WERI-Rb-1 (cell line): ENCODE data around the gene ADORA2A.
"Not testable (repeated sequence)": the region's sequence is repeated elsewhere in the genome, so short reads cannot be mapped to it uniquely, and the experiment has no call there.

Source experiments
- DNase-seq: peaks from one replicate; pipeline ENCODE4 v3.0.0-alpha.2; 2020
- H3K27ac ChIP-seq: fragments of 250-450 bp; sonication (Bioruptor Pico); 2 replicates; pipeline ENCODE4 v1.5.1; 2020; ENCODE audit warnings: mild to moderate bottlenecking, moderate library complexity
- H3K27me3 ChIP-seq: fragments of 250-450 bp; sonication (Bioruptor Pico); 2 replicates; pipeline ENCODE4 v1.5.1; 2021; ENCODE audit warnings: mild to moderate bottlenecking, low read depth, moderate library complexity; ENCODE audit not compliant: insufficient read depth, severe bottlenecking
- H3K36me3 ChIP-seq: fragments of 250-450 bp; sonication (Bioruptor Pico); 2 replicates; pipeline ENCODE4 v1.5.1; 2020; ENCODE audit warnings: mild to moderate bottlenecking, moderate library complexity
- H3K4me3 ChIP-seq: 2 replicates; pipeline ENCODE4 v1.5.1; 2011; ENCODE audit warnings: low read depth, mild to moderate bottlenecking, control low read depth, low read length
- H3K9me3 ChIP-seq: fragments of 250-450 bp; sonication (Bioruptor Pico); 2 replicates; pipeline ENCODE4 v1.5.1; 2021; ENCODE audit warnings: mild to moderate bottlenecking, moderate library complexity; ENCODE audit not compliant: severe bottlenecking
- CTCF ChIP-seq: IDR thresholded peaks from 2 replicates; pipeline ENCODE4 v1.5.1; 2011; ENCODE audit warnings: low read depth, mild to moderate bottlenecking, control low read depth, inconsistent platforms, low read length

Gene ADORA2A

GRCh38 chr22:24485170-24485569 lies 57.8 kb downstream of the ADORA2A start:
- H3K36me3 ChIP-seq = no peaks in the 10 kb centered on the region
- DNase-seq = no peak
- TF ChIP-seq CTCF = no peak
- no peaks in the 10 kb centered on the region for H3K9me3 ChIP-seq
- H3K27me3 ChIP-seq = no peaks in the 10 kb centered on the region
- H3K27ac ChIP-seq = no peak overlapping the region
- H3K4me3 ChIP-seq = no peak overlapping the region

- no peaks in the 10 kb centered on the region for H3K9me3 ChIP-seq
- no peaks in the 10 kb centered on the region for H3K27me3 ChIP-seq
- H3K36me3 ChIP-seq = no peaks in the 10 kb centered on the region
- peak; percentile 39 for TF ChIP-seq CTCF
- no peak for DNase-seq
- H3K27ac ChIP-seq = no peak overlapping the region
- H3K4me3 ChIP-seq = no peak overlapping the region
Observed at GRCh38 chr22:24485608-24486007, 58.2 kb downstream of the ADORA2A start.

GRCh38 chr22:24486501-24486921 lies 59.1 kb downstream of the ADORA2A start:
- no peak for DNase-seq
- H3K36me3 ChIP-seq = no peaks in the 10 kb centered on the region
- no peak overlapping the region for H3K27ac ChIP-seq
- no peak overlapping the region for H3K4me3 ChIP-seq
- H3K27me3 ChIP-seq = no peaks in the 10 kb centered on the region
- no peak for TF ChIP-seq CTCF
- H3K9me3 ChIP-seq = no peaks in the 10 kb centered on the region

GRCh38 chr22:24489011-24489410 lies 61.6 kb downstream of the ADORA2A start:
- no peak for TF ChIP-seq CTCF
- no peak for DNase-seq
- no peaks in the 10 kb centered on the region for H3K9me3 ChIP-seq
- H3K27ac ChIP-seq = no peak overlapping the region
- H3K27me3 ChIP-seq = no peaks in the 10 kb centered on the region
- H3K4me3 ChIP-seq = no peak overlapping the region
- H3K36me3 ChIP-seq = no peaks in the 10 kb centered on the region

- H3K4me3 ChIP-seq, H3K9me3 ChIP-seq, DNase-seq, H3K27me3 ChIP-seq, H3K36me3 ChIP-seq, H3K27ac ChIP-seq: not testable (repeated sequence)
Observed at GRCh38 chr22:24489434-24489833, 62.0 kb downstream of the ADORA2A start.
